IPS-20b (cell line): ENCODE measurements around the gene FOXF1.

Experiments used
- H3K27ac ChIP-seq: one replicate; pipeline ENCODE4 v1.5.1; 2013; ENCODE audit warnings: low read length
- H3K27me3 ChIP-seq: 2 replicates; pipeline ENCODE4 v1.6.1; 2013; ENCODE audit warnings: mild to moderate bottlenecking, low read length, inconsistent platforms; ENCODE audit not compliant: insufficient read depth
- H3K36me3 ChIP-seq: 2 replicates; pipeline ENCODE4 v1.6.1; 2013; ENCODE audit warnings: low read depth, mild to moderate bottlenecking, inconsistent platforms, low read length, moderate library complexity; ENCODE audit not compliant: insufficient read depth
- H3K4me1 ChIP-seq: 2 replicates; pipeline ENCODE4 v1.6.1; 2013; ENCODE audit warnings: mild to moderate bottlenecking, control low read depth, inconsistent platforms, low read length, moderate library complexity; ENCODE audit not compliant: insufficient read depth
- H3K4me3 ChIP-seq: 2 replicates; pipeline ENCODE4 v1.5.1; 2013; ENCODE audit warnings: mild to moderate bottlenecking, low read length, inconsistent platforms
- H3K9ac ChIP-seq: 2 replicates; pipeline ENCODE4 v1.6.1; 2013; ENCODE audit warnings: low read depth, mild to moderate bottlenecking, inconsistent platforms, low read length, moderate library complexity
- H3K9me3 ChIP-seq: 2 replicates; pipeline ENCODE4 v1.6.1; 2013; ENCODE audit warnings: mild to moderate bottlenecking, low read depth, low read length, inconsistent platforms; ENCODE audit not compliant: insufficient read depth

FOXF1 gene

DNA sequence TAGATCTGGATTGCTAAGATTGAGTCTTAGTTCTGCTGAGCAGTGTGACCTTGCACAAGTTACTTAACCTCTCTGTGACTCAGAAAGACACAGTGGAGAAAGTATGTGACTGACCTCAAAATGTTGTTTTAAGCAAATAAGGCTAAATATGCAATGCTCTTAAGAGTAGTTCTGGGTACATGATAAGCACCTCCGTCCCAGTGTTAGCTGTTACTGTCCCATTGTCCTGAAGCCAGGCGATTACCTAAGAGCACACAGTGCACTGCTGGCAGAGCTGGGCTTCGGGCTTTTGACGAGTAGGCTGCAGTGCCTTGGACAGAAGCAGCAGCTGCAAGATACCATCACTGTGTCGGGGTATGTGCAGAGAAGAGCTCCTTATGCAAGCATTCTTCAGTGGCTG is 32.7 kb upstream of the FOXF1 start:
- Histone ChIP-seq H3K27ac (no peak overlapping the region), H3K27me3 (peaks cover 35% of the 10 kb centered on the region), H3K4me3 (no peak overlapping the region), H3K4me1 (0 out of 2 replicates have a peak, but pooled peaks cover 5% of the 10 kb centered on the region), H3K36me3 (no peaks in the 10 kb centered on the region), H3K9ac (no peak overlapping the region), H3K9me3 (peaks cover 2% of the 10 kb centered on the region; the same call in 1 of the 2 replicates)

GRCh38 chr16:86478779-86479178 is 31.5 kb upstream of the FOXF1 start:
- H3K27me3 ChIP-seq = peaks cover 35% of the 10 kb centered on the region
- H3K36me3 ChIP-seq = no peaks in the 10 kb centered on the region
- H3K4me1 ChIP-seq = 0 out of 2 replicates have a peak, but pooled peaks cover 5% of the 10 kb centered on the region
- H3K9ac ChIP-seq = no peak overlapping the region
- H3K9me3 ChIP-seq = no peaks in the 10 kb centered on the region
- no peak overlapping the region for H3K27ac ChIP-seq
- no peak overlapping the region for H3K4me3 ChIP-seq

DNA sequence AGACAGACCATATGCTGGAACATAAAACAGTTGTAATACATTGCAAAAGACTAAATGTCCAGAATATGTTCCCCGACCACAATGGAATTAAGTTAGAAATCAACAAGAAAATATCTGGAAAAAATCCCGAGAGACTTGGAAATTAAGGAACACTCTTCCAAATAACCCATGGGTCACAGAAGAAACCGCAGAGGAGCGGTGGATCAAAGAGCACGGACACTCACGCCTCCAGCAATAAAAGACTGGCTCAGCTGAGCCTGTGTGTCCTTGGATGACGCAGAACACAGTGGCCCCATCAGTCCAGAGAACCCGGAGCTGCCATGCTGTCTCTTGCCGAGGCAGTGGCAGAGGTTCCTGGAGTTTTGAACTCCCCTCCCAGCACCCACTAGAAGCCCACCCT is 30.9 kb upstream of the FOXF1 start:
- no peak overlapping the region for H3K9ac ChIP-seq
- H3K4me3 ChIP-seq = no peak overlapping the region
- H3K27ac ChIP-seq = no peak overlapping the region
- H3K27me3 ChIP-seq = peaks cover 37% of the 10 kb centered on the region
- H3K9me3 ChIP-seq = peaks cover 6% of the 10 kb centered on the region
- H3K36me3 ChIP-seq = no peaks in the 10 kb centered on the region
- 0 out of 2 replicates have a peak, but pooled peaks cover 5% of the 10 kb centered on the region for H3K4me1 ChIP-seq

- no peak overlapping the region for H3K27ac ChIP-seq
- H3K9me3 ChIP-seq = peaks cover 6% of the 10 kb centered on the region
- H3K4me3 ChIP-seq = no peak overlapping the region
- H3K9ac ChIP-seq = no peak overlapping the region
- peaks cover 44% of the 10 kb centered on the region for H3K27me3 ChIP-seq
- 0 out of 2 replicates have a peak, but pooled peaks cover 5% of the 10 kb centered on the region for H3K4me1 ChIP-seq
- no peaks in the 10 kb centered on the region for H3K36me3 ChIP-seq
These were observed 29.9 kb upstream of the FOXF1 start for GRCh38 chr16:86480444-86480843.

DNA sequence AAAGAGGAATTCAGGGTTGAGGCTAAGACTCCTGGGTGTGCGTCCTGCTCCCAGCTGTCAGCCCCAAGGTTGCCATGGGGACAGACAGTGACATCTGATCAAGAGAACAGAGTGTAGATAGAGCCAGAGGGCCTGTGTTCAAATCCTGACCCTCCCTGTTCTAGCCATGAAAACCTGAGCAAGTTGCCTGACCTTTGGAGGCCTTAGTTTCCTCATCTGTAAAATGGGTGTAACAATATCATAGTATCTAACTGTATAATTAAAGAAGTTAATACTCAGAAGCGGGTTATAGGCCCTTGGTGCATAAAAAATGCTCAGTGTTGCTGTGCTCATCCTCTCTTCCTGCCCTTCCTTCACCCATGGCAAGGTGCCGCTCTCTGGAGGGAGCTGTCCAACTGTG is 28.7 kb upstream of the FOXF1 start:
- Histone ChIP-seq H3K36me3 (no peaks in the 10 kb centered on the region), H3K9ac (no peak overlapping the region), H3K27ac (no peak overlapping the region), H3K9me3 (peaks cover 6% of the 10 kb centered on the region), H3K4me1 (0 out of 2 replicates have a peak, but pooled peaks cover 5% of the 10 kb centered on the region), H3K4me3 (no peak overlapping the region), H3K27me3 (peaks cover 44% of the 10 kb centered on the region)

- H3K9ac ChIP-seq = no peak overlapping the region
- H3K4me3 ChIP-seq = no peak overlapping the region
- H3K27ac ChIP-seq = no peak overlapping the region
- H3K27me3 ChIP-seq = peaks cover 50% of the 10 kb centered on the region
- H3K4me1 ChIP-seq = no peaks in the 10 kb centered on the region
- no peaks in the 10 kb centered on the region for H3K36me3 ChIP-seq
- H3K9me3 ChIP-seq = peaks cover 6% of the 10 kb centered on the region
These were observed 26.1 kb upstream of the FOXF1 start for GRCh38 chr16:86484240-86484639.

DNA sequence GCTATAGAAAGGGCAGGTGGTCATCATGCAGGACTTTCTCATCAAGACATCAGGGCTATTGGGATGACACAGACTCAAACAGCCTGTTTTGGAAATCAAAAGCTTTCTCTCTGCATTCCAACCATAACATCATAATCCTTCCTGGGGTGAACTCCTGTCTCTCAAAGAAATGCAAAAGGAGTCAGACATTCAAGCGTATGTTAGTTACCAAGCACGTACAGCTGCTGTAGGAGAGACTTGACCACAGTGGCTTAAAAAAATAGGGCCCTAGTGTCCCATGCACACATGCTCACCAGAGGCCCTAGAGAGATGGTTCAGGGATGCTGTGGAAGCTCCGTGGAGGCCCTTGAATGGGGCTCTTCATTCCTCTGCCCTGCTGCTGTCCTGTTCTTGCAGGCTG is 24.6 kb upstream of the FOXF1 start:
- peaks cover 6% of the 10 kb centered on the region for H3K9me3 ChIP-seq
- no peak overlapping the region for H3K4me3 ChIP-seq
- H3K9ac ChIP-seq = no peak overlapping the region
- H3K4me1 ChIP-seq = no peaks in the 10 kb centered on the region
- H3K27me3 ChIP-seq = peaks cover 65% of the 10 kb centered on the region
- H3K36me3 ChIP-seq = no peaks in the 10 kb centered on the region
- no peak overlapping the region for H3K27ac ChIP-seq

DNA sequence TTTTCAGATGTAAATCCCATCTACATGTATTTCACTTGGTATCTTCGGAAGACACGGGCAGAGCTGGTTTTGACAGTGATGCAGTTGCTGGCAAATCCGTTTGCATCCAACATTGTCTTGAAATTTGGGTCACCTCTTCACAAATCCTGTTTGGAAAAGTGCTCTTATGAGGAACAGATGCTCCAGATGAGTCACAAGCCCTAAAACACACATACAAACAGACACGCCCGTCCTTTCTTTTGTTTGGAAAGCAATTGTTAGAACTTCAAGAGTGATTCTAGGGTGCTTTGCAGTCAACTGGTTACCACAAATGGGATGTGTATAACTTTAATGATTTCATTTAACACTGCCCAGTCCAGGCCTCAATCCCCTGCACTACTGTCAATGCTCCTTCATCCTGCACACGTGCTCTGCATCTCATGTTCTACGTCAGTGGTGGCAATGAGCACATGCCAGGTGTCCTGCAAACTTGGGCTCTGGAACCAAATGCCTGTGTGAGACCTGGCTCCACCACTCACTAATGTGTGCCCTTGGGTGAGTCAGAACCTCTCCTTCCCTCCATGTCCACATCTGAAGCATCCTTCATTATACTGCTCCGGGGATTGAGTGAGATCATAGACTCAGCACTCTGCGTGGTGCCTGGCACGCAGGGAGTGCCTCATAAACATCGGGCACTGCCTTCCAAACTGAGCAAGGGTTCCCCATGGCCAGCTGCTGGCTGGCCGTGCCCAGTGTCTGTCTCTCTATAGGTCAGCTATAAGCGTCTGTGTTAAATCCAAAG is 19.3 kb upstream of the FOXF1 start:
- no peak overlapping the region for H3K9ac ChIP-seq
- peaks cover 99% of the 10 kb centered on the region for H3K27me3 ChIP-seq
- H3K36me3 ChIP-seq = no peaks in the 10 kb centered on the region
- H3K4me1 ChIP-seq = peaks cover 3% of the 10 kb centered on the region; the same call in 1 of the 2 replicates
- peaks cover 4% of the 10 kb centered on the region; the same call in 1 of the 2 replicates for H3K9me3 ChIP-seq
- H3K27ac ChIP-seq = no peak overlapping the region
- H3K4me3 ChIP-seq = no peak overlapping the region

DNA sequence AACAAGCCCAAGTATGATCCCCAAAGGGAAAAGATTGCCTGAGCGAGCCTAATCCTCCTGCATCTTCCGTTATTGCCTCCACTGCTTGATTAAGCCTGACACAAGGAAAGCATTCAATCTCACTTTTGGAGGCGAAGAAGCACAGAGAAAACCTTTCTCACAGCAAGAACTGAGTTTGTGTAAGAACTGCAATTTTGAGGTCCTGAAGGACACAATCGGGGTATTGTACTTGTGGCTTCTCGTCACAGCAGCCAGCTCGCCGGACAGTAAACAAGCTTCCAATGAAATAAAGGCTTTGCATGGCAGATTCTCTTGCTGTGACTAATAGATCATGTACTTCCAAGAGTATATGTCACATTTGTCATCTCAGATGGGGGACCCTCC is 18.7 kb upstream of the FOXF1 start:
- no peak overlapping the region for H3K9ac ChIP-seq
- peaks cover 99% of the 10 kb centered on the region for H3K27me3 ChIP-seq
- no peak overlapping the region for H3K4me3 ChIP-seq
- no peaks in the 10 kb centered on the region for H3K36me3 ChIP-seq
- H3K4me1 ChIP-seq = peaks cover 3% of the 10 kb centered on the region; the same call in 1 of the 2 replicates
- no peak overlapping the region for H3K27ac ChIP-seq
- H3K9me3 ChIP-seq = peaks cover 4% of the 10 kb centered on the region; the same call in 1 of the 2 replicates

DNA sequence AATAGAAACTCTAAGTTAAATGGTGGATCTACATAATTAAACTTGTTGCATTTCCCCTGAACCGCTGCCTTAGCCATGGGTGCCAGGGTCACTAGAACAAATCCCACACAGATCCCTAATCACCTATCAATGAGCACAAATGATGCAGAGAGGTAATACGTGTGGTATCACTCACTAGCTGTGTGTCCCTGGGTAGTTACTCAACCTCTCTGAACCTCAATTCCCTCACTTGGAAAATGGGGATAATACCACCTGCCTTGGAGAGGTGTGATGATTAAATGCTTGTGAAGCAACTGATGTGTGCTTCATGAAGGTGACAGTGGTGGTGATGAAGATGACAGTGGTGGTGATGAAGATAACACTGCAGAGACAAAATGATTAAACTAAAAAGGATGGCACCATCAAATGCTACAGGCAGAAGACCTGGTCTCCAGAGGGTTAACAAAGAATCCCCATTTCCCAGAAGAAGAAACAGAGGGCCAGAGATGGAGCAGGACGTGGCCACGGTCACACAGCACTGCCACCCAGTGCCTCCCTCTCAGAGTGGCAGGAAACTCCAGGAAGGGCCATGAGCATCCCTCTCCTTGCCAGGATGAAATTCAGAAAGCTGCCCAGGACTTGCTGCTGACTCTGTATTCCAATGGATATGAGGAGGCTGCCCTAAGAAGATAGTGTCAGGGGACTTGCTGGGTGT is 17.9 kb upstream of the FOXF1 start:
- H3K9me3 ChIP-seq = peaks cover 4% of the 10 kb centered on the region; the same call in 1 of the 2 replicates
- H3K36me3 ChIP-seq = no peaks in the 10 kb centered on the region
- peaks cover 100% of the 10 kb centered on the region for H3K27me3 ChIP-seq
- no peak overlapping the region for H3K9ac ChIP-seq
- H3K27ac ChIP-seq = no peak overlapping the region
- peaks cover 3% of the 10 kb centered on the region; the same call in 1 of the 2 replicates for H3K4me1 ChIP-seq
- no peak overlapping the region for H3K4me3 ChIP-seq

DNA sequence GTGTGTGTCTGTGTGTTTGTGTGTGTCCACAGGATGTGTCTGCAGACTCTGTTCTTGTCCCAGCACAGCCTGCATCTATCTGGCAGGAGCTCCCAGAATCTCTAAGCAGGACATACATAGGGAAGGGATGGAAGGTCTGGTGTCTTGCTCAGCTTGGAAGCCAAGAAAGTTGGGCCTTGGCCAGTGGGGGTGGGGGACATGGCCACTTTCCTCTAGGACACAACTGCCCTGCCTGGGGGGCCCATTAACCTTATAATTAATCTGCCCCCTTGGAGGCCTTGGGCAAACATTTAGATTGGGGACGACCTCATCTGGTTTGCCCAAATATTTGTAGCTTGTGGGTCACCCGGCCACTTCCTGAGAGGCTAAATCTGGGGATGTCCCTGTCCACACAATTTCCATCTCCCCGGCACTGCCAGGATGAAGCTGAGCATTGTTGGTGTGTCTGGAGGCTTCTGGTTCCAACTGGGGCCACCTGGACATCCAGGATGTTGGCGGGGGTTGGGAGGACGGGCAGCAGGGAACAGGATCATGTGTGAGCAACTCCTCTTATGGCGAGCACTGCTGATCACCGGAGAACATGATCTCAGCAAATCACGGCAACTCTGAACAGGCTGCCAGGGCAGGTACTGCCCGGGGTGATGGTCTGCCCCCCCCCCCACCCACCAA is 17.2 kb upstream of the FOXF1 start:
- no peaks in the 10 kb centered on the region for H3K36me3 ChIP-seq
- peaks cover 3% of the 10 kb centered on the region; the same call in 1 of the 2 replicates for H3K4me1 ChIP-seq
- no peak overlapping the region for H3K4me3 ChIP-seq
- H3K9me3 ChIP-seq = peaks cover 5% of the 10 kb centered on the region; the same call in 1 of the 2 replicates
- H3K27me3 ChIP-seq = peaks cover 100% of the 10 kb centered on the region
- no peak overlapping the region for H3K27ac ChIP-seq
- no peak overlapping the region for H3K9ac ChIP-seq
